Activated CD8-positive, alpha-beta memory T cell treated with anti-CD3 and anti-CD28 coated beads, Interleukin-2, amount 50 U/mL, for 4 hours (primary cell): ENCODE measurements around the gene SLC5A3.

Experiments
- DNase-seq: peaks from one replicate; pipeline ENCODE4 v3.0.0-alpha.2; 2020

The SLC5A3 gene

DNA sequence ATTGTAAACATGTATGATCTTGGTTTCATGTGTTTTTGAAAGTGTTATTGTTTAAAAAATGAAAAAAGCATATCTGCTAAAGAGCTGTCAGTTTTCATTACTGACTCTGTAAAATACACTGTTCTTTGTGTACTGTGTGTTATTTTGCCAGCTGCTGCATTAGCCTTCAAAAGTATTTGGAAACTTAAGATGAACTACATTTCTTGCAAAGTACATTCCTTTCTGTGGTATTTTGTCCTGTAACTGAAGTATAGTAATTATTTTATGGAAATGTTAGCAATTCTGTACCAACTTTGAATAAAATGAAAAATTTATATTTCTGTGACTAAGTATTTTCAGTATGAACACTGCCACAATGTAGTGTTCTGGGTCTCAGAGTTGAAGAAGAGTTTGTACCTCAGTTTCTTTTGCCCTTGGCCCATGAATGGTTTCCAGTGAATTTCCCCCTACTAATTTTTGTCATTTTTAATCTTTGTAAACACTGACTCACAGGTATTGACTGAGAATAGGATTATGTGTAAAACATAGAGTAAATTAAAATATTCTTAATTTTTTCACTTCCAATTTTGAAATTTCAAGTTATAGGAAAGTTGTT lies 32.7 kb downstream of the SLC5A3 start:
- DNase-seq: no peak

GRCh38 chr21:34107606-34108005 lies 34.2 kb downstream of the SLC5A3 start:
- DNase-seq: no peak

DNA sequence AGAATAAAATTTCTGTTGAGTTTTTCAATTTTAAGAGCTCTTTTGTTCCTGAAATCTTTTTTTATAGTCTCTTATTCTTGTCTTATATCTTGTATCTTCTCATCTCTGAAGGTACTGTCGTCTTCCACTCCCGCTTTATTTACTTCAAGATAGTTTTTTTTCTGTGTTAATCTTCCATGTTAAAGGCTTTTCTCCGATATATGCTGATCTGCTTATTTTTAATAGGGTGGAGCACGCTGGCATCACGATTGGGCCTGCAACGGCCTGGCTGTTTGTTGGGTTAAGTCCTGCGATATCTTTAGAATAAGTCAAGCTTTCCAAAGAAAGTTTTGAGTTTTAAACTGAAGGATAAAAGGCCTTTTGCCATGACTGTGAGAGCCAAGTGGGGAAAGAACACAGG lies 35.7 kb downstream of the SLC5A3 start:
- DNase-seq: no peak

DNA sequence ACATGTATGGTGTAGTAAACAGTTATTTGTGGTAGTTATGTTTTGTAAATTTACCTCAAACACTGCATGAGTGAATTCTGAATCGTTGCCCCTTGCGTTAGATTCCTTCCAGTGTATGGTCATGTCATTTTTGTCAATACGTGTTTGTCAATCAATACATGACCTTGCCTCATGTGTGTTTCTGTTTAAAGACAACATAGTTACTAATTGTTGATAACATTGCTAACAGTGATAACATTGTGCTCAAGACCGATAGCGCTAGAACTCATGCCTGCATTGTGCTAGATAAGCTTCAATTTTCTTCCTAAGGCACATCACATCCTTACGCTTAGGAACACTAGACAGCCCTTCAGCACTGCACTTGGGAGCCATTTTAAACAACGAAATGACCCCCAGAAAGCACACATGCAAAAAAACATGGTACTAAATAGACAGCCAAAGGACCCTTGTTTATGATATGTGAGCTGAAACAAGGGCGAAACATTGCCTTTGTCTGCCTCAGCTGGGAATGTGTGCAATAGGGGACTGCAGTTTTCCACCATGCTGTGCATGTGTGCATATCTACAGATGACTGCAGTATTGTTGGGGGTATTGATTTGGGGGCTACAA lies 37.3 kb downstream of the SLC5A3 start:
- DNase-seq: no peak

GRCh38 chr21:34112316-34113033 lies 39.1 kb downstream of the SLC5A3 start:
- no peak for DNase-seq

- no peak for DNase-seq
Observed at GRCh38 chr21:34113842-34114241, 40.5 kb downstream of the SLC5A3 start.

- DNase-seq: no peak
Observed at GRCh38 chr21:34115160-34115559, 41.8 kb downstream of the SLC5A3 start.

DNA sequence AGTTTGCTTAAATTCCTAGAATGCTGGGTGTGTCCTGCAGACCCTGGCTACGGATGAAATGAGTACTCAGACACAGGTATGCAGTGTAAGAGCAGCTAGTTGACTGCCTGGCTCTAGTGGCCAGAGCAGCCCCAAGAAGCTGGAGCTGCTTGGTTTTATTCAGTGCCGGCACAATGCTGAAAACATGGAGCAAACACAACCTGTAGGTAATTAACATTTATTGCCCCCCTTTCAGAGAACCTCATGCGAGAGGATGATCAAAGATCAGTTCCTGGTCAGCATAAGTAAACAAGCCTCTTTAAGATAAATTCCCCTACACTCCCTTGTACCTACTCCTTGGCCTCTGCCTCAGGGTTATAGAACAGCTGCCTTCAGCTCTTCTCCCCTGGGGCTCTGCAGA lies 43.2 kb downstream of the SLC5A3 start:
- DNase-seq: no peak

DNA sequence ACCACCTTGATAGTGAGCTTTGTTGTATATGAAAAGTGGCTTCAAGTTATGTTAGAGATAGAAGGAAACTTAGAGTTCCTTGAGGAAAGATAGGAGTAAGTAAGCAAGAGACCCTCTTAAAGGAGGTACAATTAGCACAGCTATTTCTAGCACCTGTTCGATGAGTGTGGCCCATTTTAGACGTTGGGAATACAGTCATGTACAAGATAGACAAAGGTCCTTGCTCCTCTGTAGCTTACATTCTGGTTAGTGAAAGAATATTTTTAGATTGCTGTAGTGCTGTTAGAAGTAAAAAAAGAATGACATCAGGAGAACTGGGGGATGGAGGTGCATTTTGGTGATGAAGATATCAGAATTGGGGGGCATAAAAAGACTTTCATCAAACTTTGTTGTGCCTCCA lies 47.5 kb downstream of the SLC5A3 start:
- DNase-seq: no peak

- DNase-seq: no peak
Observed at GRCh38 chr21:34122047-34122446, 48.7 kb downstream of the SLC5A3 start.
